ENCODE measurements around the gene EXOC2. TPM values are rescaled to one million over a fixed set of nuclear protein-coding genes. Genes with fewer than 3 reads are reported as not detected.

Gene EXOC2
- total RNA-seq, 1 experiment from 2014 or later: 24.5 TPM

GRCh38 chr6:568954-569523 is 123.9 kb downstream of the EXOC2 start:
- intact Hi-C loops (cut with micrococcal nuclease): no loop called here
- POLR2A ChIA-PET: no interaction called here
- DNase-seq (ENCODE audit: low read depth, low spot score): no peak

More at GRCh38 chr6:568954-569523, 123.9 kb downstream of the EXOC2 start:
- no peak overlapping the region for H3K9ac ChIP-seq (ENCODE audit: low read length)
- H3K9me2 ChIP-seq (ENCODE audit: insufficient read depth): no peaks in the 10 kb centered on the region
- no peak overlapping the region for H3K4me3 ChIP-seq (replicated peaks in 1 of 2; ENCODE audit: low read depth in 1 of 2, low read length in 2 of 2)
- no peak overlapping the region for H3K27ac ChIP-seq (ENCODE audit: low read depth, low read length)
- TF ChIP-seq ZBTB33 (IDR thresholded peaks at IDR 0.05; ENCODE audit: extremely low read depth, insufficient replicate concordance, low read length): no peak
- TF ChIP-seq EZH2 (IDR thresholded peaks at IDR 0.05): no peak
- TF ChIP-seq SP1 (IDR thresholded peaks at IDR 0.05; ENCODE audit: low read depth): no peak
- TF ChIP-seq REST (IDR thresholded peaks at IDR 0.05; ENCODE audit: low read depth): no peak
- TF ChIP-seq ELF1 (IDR thresholded peaks at IDR 0.05; ENCODE audit: borderline replicate concordance, low read depth): no peak
- no peak for TF ChIP-seq EGR1 (IDR thresholded peaks at IDR 0.05; ENCODE audit: low read depth)
- ATAC-seq: no peak
- no peaks in the 10 kb centered on the region for H4K20me1 ChIP-seq (ENCODE audit: insufficient read depth)
- no peaks in the 10 kb centered on the region for H3K27me3 ChIP-seq (ENCODE audit: insufficient read depth, low read length)
- no peaks in the 10 kb centered on the region for H3K4me1 ChIP-seq (ENCODE audit: control insufficient read depth in 1 of 2, insufficient read depth in 2 of 2, low read length in 2 of 2)
- H3K4me2 ChIP-seq (ENCODE audit: low read length): no peak overlapping the region
- H3K36me3 ChIP-seq (ENCODE audit: control insufficient read depth in 1 of 2, insufficient read depth in 2 of 2, low read length in 2 of 2): no peaks in the 10 kb centered on the region
- H3K9me3 ChIP-seq (ENCODE audit: control insufficient read depth in 1 of 2, insufficient read depth in 1 of 2, low read depth in 1 of 2, low read length in 2 of 2): no peaks in the 10 kb centered on the region
- no peaks in the 10 kb centered on the region for H3K79me2 ChIP-seq (ENCODE audit: insufficient read depth, low read length)
- BruUV-seq (replicated peaks): no TSS peak
- ChIA-PET CTCF (no interaction called here), RAD21 (ENCODE audit: low non-redundant PET in 1 of 2, low total read pairs in 2 of 2, uncharacterized antibody in 2 of 2, unreplicated experiment in 2 of 2) (no interaction called here)
- no peak overlapping the region for H2AFZ ChIP-seq (ENCODE audit: low read depth, low read length, poor library complexity, severe bottlenecking)

Data from HCT116 (cell line).